GM12864 (cell line): Measurements from ENCODE around the gene PUS10.

Experiments
- DNase-seq: peaks from one replicate; pipeline ENCODE4 v3.0.0-alpha.2; 2011; ENCODE audit warnings: low read depth
- H3K4me3 ChIP-seq: 2 replicates; pipeline ENCODE4 v1.5.1; 2011; ENCODE audit warnings: mild to moderate bottlenecking, low read depth, low read length, control low read depth
- CTCF ChIP-seq: IDR thresholded peaks from 2 replicates; pipeline ENCODE4 v1.5.1; 2011; ENCODE audit warnings: low read depth, mild to moderate bottlenecking, moderate library complexity, low read length, control low read depth, inconsistent platforms; ENCODE audit errors: missing control alignments

PUS10 gene

DNA sequence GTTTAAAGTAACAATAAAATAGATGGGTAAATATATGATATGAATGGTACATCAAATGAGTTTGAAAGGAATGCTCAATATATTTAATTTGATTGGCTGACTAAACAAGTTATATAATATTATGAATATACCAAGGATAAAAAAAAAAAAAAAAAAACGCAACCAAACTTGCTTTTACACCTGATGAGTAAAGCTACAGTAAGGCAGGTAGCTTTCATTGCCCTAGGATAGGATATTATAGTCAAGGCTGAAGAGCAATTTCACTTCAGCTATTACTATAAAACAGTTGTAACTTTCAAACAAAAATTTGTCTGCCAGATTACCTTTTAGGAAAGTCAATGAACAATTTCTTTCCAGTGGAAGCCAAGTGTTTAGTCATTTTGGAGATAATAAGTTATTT is 57.3 kb downstream of the PUS10 start:
- DNase-seq: no peak
- H3K4me3 ChIP-seq: no peak overlapping the region
- no peak for TF ChIP-seq CTCF

DNA sequence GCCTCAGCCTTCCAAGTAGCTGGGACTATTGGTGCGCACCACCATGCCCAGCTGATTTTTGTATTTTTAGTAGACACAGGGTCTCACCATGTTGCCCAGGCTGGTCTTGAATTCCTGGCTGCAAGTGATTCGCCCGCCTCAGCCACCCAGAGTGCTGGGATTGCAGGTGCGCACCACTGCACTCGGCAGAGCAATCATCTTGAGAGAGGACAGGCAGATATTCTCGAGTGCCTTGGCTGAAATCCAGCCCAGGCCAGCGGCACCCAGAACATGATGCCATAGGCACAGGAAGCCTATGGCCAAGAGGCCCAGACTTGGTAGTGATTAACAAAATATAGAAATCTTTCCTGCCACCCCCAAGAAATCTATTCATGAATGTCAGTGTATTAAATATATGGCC is 58.6 kb downstream of the PUS10 start:
- DNase-seq: no peak

GRCh38 chr2:60958800-60959199 is 59.3 kb downstream of the PUS10 start:
- no peak for DNase-seq
- TF ChIP-seq CTCF: no peak
- no peak overlapping the region for H3K4me3 ChIP-seq

More for the DNA sequence above, 58.6 kb downstream of the PUS10 start:
- no peak overlapping the region for H3K4me3 ChIP-seq
- no peak for TF ChIP-seq CTCF

- H3K4me3 ChIP-seq: no peak overlapping the region
- no peak for TF ChIP-seq CTCF
- no peak for DNase-seq
These were observed 59.7 kb downstream of the PUS10 start for GRCh38 chr2:60958361-60958760.

DNA sequence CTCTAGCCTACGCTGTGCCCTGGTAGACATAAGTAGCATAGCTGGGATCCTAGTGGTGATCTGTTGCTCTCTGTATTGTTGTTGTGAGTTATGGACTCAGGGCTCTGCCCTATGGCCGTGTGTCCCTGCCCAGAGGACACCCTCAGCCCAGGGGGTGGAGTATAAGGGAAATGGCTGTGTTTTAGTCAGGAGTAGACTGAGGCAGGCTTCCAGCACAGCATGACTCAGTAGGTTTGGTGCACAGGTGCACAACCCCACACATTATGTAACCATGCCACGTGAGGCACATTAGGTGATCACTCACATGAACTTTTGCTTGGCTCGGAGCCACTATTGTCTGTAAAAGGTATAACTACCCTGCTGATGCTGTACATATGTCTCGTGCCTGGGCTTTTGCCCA is 60.4 kb downstream of the PUS10 start:
- H3K4me3 ChIP-seq: no peak overlapping the region
- DNase-seq: no peak
- TF ChIP-seq CTCF: no peak

DNA sequence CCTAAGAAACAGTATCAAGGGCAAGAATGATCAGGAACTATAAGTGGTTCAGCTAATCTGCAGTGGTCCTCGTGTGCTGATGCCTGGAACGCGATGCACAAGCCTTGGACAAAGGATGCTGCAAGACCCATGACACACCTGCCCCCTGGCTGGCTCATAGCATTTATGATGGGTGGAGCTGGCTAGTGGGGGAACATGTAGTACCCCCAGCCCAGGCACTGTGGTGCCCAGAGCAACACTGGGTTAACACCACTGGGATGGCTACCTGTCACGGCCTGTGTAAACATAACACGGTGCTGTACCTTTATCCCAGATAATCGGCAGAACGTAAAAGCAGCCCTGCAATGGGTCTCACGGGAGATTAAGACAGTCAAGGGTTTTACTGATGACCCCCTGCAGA is 60.8 kb downstream of the PUS10 start:
- no peak overlapping the region for H3K4me3 ChIP-seq
- no peak for DNase-seq
- no peak for TF ChIP-seq CTCF

DNA sequence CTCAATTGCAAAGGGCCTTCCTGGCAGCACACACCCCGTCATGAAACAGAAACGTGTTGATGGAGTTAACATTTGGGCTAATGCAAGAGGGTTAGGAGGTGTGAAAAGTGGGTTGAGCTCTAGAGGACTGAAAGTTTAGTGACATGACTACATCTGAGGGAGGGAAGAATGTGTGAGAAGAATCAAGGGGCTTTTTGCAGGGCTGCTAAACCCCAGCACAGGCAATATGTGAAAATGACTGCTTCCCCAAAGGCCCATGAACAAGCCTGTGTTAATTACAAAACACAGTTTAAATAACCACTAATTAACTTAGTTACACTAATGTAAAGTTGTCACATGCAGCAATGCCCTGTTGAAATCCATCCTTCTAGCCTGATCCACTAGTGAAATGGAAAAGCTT is 63.9 kb downstream of the PUS10 start:
- DNase-seq: no peak
- H3K4me3 ChIP-seq: no peak overlapping the region
- TF ChIP-seq CTCF: no peak
